Measurements from ENCODE around the gene CREB5. TPM values are rescaled to one million over a fixed set of nuclear protein-coding genes. Genes with fewer than 3 reads are reported as not detected.
"Not testable (repeated sequence)": the region's sequence is repeated elsewhere in the genome, so short reads cannot be mapped to it uniquely, and the experiment has no call there.

The CREB5 gene
- total and polyA plus RNA-seq, 3 donors from 2014 or later, result 2.0 to 2.9 (median 2.9) TPM

DNA sequence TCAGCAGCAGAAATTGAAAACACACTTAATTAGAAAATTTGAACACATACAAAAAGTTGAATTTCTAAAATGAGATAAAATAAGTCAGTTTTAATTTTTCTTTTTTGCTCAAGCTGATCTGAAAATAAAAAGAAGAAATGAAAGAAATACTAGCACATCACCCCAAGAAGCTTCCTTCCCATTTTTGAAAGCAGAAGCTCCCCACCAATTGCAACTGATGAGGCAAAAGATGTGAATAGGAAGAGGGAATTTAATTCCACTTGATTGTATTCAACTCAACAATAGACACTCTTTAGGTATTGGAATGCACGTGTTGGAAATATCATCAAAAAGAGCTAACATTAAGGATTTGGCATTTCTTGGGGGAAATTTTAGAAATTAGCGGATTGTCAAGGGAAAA lies 370.0 kb downstream of the CREB5 start:
- no peaks in the 10 kb centered on the region for H3K27me3 ChIP-seq
- intact Hi-C loops (cut with DNase I; ENCODE audit: low total_unique reads), result no loop called here
- no peaks in the 10 kb centered on the region for H3K36me3 ChIP-seq (ENCODE audit: low read depth, missing control alignments)
- no peak overlapping the region for H3K27ac ChIP-seq
- no peaks in the 10 kb centered on the region for H3K4me1 ChIP-seq
- H3K9me3 ChIP-seq, result no peaks in the 10 kb centered on the region
- H3K4me3 ChIP-seq, result no peak overlapping the region
- TF ChIP-seq, protein P1, sequence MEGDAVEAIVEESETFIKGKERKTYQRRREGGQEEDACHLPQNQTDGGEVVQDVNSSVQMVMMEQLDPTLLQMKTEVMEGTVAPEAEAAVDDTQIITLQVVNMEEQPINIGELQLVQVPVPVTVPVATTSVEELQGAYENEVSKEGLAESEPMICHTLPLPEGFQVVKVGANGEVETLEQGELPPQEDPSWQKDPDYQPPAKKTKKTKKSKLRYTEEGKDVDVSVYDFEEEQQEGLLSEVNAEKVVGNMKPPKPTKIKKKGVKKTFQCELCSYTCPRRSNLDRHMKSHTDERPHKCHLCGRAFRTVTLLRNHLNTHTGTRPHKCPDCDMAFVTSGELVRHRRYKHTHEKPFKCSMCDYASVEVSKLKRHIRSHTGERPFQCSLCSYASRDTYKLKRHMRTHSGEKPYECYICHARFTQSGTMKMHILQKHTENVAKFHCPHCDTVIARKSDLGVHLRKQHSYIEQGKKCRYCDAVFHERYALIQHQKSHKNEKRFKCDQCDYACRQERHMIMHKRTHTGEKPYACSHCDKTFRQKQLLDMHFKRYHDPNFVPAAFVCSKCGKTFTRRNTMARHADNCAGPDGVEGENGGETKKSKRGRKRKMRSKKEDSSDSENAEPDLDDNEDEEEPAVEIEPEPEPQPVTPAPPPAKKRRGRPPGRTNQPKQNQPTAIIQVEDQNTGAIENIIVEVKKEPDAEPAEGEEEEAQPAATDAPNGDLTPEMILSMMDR (IDR thresholded peaks at IDR 0.05), result no peak
- no peak for TF ChIP-seq POLR2A (IDR thresholded peaks at IDR 0.05)
- no peak for DNase-seq
- 76 to 89% methylated on average over 2 of the region's 2 CpGs for WGBS, 2 donors

DNA sequence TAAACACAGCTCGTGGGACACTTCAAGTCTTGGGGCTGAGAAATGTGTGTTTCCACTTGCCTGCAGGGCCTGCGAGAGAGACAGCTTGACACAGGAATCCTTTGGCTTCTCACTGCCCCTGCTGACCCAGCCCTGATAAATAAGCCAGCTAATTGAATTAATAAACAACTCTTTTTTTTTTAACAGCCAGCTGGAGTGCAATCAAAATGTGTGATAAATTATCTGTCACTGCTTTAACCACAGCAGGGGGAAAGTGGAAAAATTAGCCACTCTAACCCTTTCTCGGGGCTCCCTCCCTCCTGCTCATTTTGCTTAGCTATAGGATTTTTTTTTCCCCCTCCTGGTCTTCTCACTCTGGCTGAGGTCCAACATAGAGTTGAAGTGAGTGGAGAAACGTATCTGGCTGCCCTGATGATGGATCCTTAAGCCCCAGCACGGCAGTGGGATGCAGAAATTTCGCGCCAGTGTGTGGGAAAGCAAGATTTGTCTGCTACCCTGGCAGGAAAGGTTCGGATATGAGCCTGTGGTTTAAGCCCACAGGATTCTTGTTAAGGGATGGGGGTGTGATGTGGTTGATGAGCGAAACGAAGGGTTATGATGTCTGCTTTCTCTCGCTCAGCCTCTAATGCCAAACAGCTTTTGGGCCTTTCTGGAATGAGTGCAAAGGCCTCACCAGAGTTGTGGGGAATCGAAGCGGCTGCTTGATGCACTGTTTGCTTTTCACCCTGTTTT lies 372.0 kb downstream of the CREB5 start:
- Histone ChIP-seq H3K9me3 (no peaks in the 10 kb centered on the region), H3K4me3 (no peak overlapping the region), H3K27ac (no peak overlapping the region), H3K4me1 (no peaks in the 10 kb centered on the region), H3K36me3 (ENCODE audit: low read depth, missing control alignments) (no peaks in the 10 kb centered on the region), H3K27me3 (no peaks in the 10 kb centered on the region)
- 84 to 88% methylated on average over 13 of the region's 13 CpGs for WGBS, 2 donors
- no peak for DNase-seq
- no peak for TF ChIP-seq POLR2A (IDR thresholded peaks at IDR 0.05)
- TF ChIP-seq, protein P1 (IDR thresholded peaks at IDR 0.05), result no peak
- intact Hi-C loops (cut with DNase I; ENCODE audit: low total_unique reads), result no loop called here

DNA sequence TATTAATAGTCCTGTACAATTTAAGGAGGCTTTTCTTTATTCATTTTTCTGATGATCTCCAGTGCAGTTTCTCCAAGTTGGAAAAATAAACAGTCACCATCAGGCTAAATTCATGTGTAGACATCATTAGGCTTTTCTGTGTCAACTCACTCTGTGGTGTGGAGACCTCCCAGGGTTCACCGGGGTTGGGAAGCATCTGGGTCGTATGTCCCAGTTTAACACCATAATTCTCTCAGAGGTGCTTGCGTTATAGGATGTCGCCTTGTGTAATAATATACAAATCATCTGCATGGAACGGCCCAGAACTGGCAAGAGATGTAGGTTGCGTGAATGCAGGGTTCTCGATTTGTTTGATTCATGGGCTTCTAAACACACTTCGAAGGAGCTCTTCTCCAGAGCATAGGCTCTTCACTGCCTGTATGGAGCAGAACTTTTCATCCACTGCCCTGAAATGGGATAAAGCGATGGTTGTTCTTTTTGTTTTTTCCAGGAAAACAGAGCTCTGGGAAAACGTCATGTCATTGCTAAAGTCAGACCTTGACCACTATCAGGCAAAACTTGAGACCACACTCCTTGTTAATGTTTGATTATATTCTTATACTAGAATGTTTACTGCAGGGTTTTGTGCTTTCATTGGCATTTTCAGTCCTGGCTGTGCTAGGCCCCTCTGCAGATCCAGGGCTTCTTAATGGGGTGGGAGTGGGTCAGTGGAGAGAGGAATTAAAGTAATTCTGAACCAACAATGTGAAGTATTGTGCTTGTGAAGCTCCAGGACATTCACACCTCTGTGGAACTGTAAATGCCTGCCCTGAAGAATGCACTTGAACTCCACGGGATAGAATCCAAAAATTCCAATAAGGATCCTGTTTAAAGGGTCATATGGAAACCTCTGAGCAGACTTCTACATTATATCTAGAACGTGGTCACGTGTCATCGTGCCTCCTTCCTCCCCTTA lies 373.0 kb downstream of the CREB5 start:
- Histone ChIP-seq H3K27me3 (no peaks in the 10 kb centered on the region), H3K4me1 (no peaks in the 10 kb centered on the region), H3K36me3 (ENCODE audit: low read depth, missing control alignments) (no peaks in the 10 kb centered on the region), H3K4me3 (no peak overlapping the region), H3K27ac (no peak overlapping the region), H3K9me3 (no peaks in the 10 kb centered on the region)
- intact Hi-C loops (cut with DNase I; ENCODE audit: low total_unique reads), result no loop called here
- 90 to 91% methylated on average over 14 of the region's 14 CpGs for WGBS, 2 donors
- TF ChIP-seq, protein P1 (IDR thresholded peaks at IDR 0.05), result no peak
- TF ChIP-seq POLR2A (IDR thresholded peaks at IDR 0.05), result no peak
- DNase-seq, result no peak

DNA sequence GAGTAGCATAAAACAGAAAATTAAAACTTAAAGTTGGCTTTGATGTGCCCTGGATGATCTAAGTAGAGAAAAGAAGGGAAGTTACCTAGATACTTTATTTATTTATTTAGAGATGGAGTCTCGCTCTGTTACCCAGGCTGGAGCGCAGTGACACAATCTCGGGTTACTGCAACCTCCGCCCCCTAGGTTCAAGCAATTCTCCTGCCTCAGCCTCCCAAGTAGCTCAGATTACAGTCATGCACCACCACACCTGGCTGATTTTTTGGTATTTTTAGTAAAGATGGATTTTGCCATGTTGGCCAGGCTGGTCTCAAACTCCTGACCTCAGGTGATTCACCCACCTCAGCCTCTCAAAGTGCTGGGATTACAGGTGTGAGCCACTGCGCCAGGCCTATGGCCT lies 373.8 kb downstream of the CREB5 start:
- H3K27ac ChIP-seq; H3K36me3 ChIP-seq (ENCODE audit: low read depth, missing control alignments); H3K4me1 ChIP-seq; H3K9me3 ChIP-seq; H3K4me3 ChIP-seq; H3K27me3 ChIP-seq; intact Hi-C loops (cut with DNase I; ENCODE audit: low total_unique reads); DNase-seq: not testable (repeated sequence)
- WGBS, 2 donors, result 96% methylated on average over 5 of the region's 5 CpGs

DNA sequence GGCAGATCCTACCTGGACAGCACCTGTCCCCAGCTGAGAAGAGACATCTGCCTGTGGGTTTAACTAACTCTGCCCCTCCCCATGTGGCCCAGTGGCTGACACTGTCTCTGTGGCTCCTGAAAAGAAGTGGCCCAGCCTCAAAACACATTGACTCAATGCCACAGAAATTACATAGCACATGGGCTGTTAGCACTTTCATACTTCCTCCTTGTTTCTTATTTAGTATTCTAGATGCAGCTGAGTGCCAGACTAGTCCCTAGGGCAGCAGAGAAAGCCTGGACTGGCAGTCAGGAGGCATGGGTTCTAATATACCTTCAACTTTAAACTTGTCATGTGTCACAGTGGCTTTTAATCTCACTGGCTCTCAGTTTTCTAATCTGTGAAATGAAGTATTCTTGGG lies 374.8 kb downstream of the CREB5 start:
- Histone ChIP-seq H3K27me3 (no peaks in the 10 kb centered on the region), H3K36me3 (ENCODE audit: low read depth, missing control alignments) (no peaks in the 10 kb centered on the region), H3K4me1 (no peaks in the 10 kb centered on the region), H3K27ac (no peak overlapping the region), H3K9me3 (no peaks in the 10 kb centered on the region), H3K4me3 (no peak overlapping the region)
- TF ChIP-seq, protein P1 (IDR thresholded peaks at IDR 0.05), result no peak
- no peak for TF ChIP-seq POLR2A (IDR thresholded peaks at IDR 0.05)
- DNase-seq, result no peak
- intact Hi-C loops (cut with DNase I; ENCODE audit: low total_unique reads), result no loop called here
